ENCODE data around the gene UBN1. TPM values are rescaled to one million over a fixed set of nuclear protein-coding genes. Genes with fewer than 3 reads are reported as not detected.
"Not testable (repeated sequence)": the region's sequence is repeated elsewhere in the genome, so short reads cannot be mapped to it uniquely, and the experiment has no call there.

UBN1 gene
- total and polyA plus RNA-seq, 9 donors: 9.9 to 24.6 (median 19.3) TPM

DNA sequence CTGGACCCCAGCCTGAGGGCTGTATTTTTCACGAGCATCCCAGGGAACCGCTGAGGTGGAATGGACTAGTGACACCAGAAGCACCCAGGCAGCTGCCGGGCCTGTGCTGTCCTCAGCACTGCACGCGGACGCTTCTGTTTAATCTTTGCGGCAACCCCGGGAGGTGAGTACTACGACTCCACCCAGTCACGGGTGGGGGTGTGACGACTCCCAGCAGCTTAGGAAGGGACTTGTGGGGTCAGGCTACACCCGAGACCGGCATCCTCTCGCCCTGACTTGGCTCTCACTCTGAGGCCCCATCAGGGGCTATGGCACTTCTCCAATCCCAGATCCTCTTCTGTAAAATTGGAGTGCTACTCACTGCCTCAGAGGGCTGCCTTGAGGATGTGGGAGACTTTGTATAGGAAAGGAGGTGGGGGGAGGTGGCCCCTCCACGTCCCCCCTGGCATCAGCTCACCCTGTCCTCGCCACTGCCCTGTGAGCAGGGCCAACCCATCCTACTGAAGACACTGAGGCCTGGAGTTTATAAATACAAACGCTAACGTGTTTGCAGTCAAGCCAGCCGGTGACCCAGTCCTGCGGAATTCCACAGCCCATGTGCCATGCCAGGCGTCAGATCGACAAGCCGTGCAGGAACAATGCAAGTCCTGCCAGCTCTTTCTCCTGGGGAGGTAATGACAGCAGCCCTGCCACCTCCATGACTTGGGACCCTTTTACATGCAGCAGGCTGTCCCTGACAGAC lies 45.3 kb downstream of the UBN1 start:
- no peak overlapping the region for H3K27ac ChIP-seq (ENCODE audit: low read length)
- DNase-seq: peak; percentile 75

DNA sequence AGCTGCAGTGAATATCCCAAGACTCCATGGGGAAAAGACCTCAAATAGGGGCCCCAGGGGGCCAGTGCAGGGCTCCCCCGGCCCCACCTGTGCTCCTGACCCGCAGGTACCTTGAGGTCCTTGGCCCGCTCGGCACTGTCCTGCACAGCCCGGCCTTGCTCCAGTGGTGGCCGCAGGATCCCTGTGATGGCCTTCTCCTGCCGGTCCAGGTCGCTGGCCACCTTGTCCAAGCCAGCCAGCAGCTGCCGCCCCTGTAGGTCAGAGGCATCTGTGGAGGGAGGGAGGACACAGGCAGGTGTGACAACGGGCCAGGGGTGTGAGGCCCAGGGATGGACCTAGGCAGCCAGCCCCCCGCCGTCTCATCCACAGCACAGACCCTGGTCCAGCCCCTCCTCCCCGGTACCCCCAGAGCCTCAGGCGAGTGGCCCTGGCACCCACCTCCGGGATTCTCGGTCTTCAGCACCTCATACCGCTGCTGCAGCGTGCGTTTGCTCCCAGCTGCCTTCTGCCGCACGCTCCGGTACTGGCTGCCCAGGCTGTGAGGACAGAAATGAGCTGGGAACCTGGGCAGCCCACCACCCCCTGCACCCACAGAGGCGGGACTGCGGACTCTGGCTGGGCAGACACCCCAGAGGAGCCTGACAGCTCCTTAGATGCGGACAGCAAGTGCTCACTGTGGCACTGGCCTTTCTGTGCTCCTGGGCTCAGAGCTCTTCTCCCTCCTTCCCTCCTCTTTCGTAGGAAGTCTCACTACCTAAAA lies 46.0 kb downstream of the UBN1 start:
- no peak overlapping the region for H3K4me3 ChIP-seq (ENCODE audit: low read length)
- no peaks in the 10 kb centered on the region for H3K27me3 ChIP-seq (ENCODE audit: control insufficient read depth, insufficient read depth, low read length)
- WGBS (ENCODE audit: insufficient coverage): 79% methylated on average over 20 of the region's 26 CpGs
- H3K27ac ChIP-seq (ENCODE audit: low read length): no peak overlapping the region
- no peaks in the 10 kb centered on the region for H3K9me3 ChIP-seq (replicated peaks; ENCODE audit: control insufficient read depth, low read depth, low read length)
- peaks cover 20% of the 10 kb centered on the region for H3K4me1 ChIP-seq (ENCODE audit: control insufficient read depth, insufficient read depth, low read length)
- no peak for DNase-seq
- H3K36me3 ChIP-seq (ENCODE audit: control insufficient read depth, insufficient read depth, low read length): no peaks in the 10 kb centered on the region

More for the DNA sequence above, 45.3 kb downstream of the UBN1 start:
- peaks cover 6% of the 10 kb centered on the region for H3K36me3 ChIP-seq (ENCODE audit: control insufficient read depth, insufficient read depth, low read length)
- H3K4me1 ChIP-seq (ENCODE audit: control insufficient read depth, insufficient read depth, low read length): peaks cover 20% of the 10 kb centered on the region
- H3K9me3 ChIP-seq (replicated peaks; ENCODE audit: control insufficient read depth, low read depth, low read length): no peaks in the 10 kb centered on the region
- 22% methylated on average over 22 of the region's 23 CpGs for WGBS (ENCODE audit: insufficient coverage)
- no peak overlapping the region for H3K4me3 ChIP-seq (ENCODE audit: low read length)
- no peaks in the 10 kb centered on the region for H3K27me3 ChIP-seq (ENCODE audit: control insufficient read depth, insufficient read depth, low read length)

DNA sequence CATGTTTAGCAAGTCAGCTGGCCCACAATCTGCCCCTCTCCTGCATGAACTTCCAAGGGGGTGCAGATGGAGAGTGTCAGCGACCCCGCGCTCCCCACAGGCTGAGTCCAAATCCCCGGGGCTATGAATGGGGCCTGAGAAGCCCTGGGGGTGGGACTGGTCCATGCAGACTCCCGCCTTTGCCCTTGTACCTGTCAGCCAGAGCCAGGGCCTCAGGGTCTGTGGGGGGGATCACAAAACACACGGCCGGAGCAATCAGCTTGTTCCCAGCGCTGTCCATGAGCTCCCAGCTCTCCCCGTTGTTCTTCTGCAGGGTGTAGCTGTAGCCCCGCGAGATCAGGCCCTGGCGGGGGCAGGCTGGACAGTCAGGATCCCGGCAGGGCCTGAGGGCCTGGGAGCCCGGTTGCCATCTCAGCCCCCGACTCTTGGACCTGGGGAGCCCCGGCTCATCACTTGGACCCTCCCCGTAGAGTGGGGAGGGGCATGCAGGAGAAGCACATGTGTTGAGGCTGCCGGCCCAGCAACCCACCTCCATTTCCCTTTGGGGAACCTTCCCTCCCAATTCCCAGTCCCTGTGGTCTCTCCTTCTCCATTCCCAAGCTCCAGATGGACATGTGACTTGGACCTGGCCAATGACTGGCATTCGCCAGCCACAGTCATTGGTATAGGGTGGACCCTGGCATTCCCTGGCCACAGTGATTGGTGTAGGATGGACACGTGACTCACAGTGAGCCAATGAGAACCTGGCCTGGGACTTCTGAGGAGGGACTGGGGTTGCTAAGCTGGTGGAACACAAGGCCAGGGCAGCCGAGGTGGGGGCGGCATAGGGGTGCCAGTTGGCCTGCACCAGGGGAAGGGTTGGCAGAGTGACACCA lies 47.2 kb downstream of the UBN1 start:
- Histone ChIP-seq H3K4me1 (ENCODE audit: control insufficient read depth, insufficient read depth, low read length) (peaks cover 20% of the 10 kb centered on the region), H3K4me3 (ENCODE audit: low read length) (no peak overlapping the region), H3K9me3 (replicated peaks; ENCODE audit: control insufficient read depth, low read depth, low read length) (peaks cover 4% of the 10 kb centered on the region), H3K27ac (ENCODE audit: low read length) (no peak overlapping the region), H3K36me3 (ENCODE audit: control insufficient read depth, insufficient read depth, low read length) (no peaks in the 10 kb centered on the region), H3K27me3 (ENCODE audit: control insufficient read depth, insufficient read depth, low read length) (no peaks in the 10 kb centered on the region)
- no peak for DNase-seq
- 75% methylated on average over 12 of the region's 22 CpGs for WGBS (ENCODE audit: insufficient coverage)

- 91% methylated on average over 11 of the region's 13 CpGs for WGBS (ENCODE audit: insufficient coverage)
- Histone ChIP-seq H3K4me3 (ENCODE audit: low read length) (no peak overlapping the region), H3K9me3 (replicated peaks; ENCODE audit: control insufficient read depth, low read depth, low read length) (peaks cover 4% of the 10 kb centered on the region), H3K4me1 (ENCODE audit: control insufficient read depth, insufficient read depth, low read length) (peaks cover 20% of the 10 kb centered on the region), H3K27me3 (ENCODE audit: control insufficient read depth, insufficient read depth, low read length) (no peaks in the 10 kb centered on the region), H3K36me3 (ENCODE audit: control insufficient read depth, insufficient read depth, low read length) (no peaks in the 10 kb centered on the region), H3K27ac (ENCODE audit: low read length) (no peak overlapping the region)
- no peak for DNase-seq
Observed at GRCh38 chr16:4895366-4895765, 48.1 kb downstream of the UBN1 start.

DNA sequence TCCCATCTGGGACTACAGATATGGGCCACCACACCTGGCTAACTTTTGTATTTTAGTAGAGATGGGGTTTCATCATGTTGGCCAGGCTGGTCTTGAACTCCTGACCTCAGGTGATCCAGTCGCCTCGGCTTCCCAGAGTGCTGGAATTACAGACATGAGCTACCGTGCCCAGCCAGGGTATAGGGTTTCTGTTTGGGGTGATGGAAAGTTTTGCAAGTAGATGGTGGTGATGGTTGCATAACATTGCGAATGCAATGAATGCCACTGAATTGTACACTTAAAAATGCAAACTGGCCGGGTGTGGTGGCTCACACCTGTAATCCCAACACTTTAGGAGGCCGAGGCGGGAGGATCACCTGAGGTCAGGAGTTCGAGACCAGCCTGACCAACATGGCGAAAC lies 49.5 kb downstream of the UBN1 start:
- not testable (repeated sequence) for H3K4me3 ChIP-seq (ENCODE audit: low read length); H3K9me3 ChIP-seq (replicated peaks; ENCODE audit: control insufficient read depth, low read depth, low read length); H3K27me3 ChIP-seq (ENCODE audit: control insufficient read depth, insufficient read depth, low read length); H3K36me3 ChIP-seq (ENCODE audit: control insufficient read depth, insufficient read depth, low read length); H3K27ac ChIP-seq (ENCODE audit: low read length); DNase-seq
- H3K4me1 ChIP-seq (ENCODE audit: control insufficient read depth, insufficient read depth, low read length): peaks cover 15% of the 10 kb centered on the region
- 68% methylated on average over 3 of the region's 9 CpGs for WGBS (ENCODE audit: insufficient coverage)

- DNase-seq: no peak
- 96% methylated on average over 7 of the region's 7 CpGs for WGBS (ENCODE audit: insufficient coverage)
- H3K36me3 ChIP-seq (ENCODE audit: control insufficient read depth, insufficient read depth, low read length): no peaks in the 10 kb centered on the region
Observed at GRCh38 chr16:4897328-4897727, 50.0 kb downstream of the UBN1 start.

GRCh38 chr16:4898811-4899473 lies 51.7 kb downstream of the UBN1 start:
- Histone ChIP-seq H3K4me1 (ENCODE audit: control insufficient read depth, insufficient read depth, low read length) (no peaks in the 10 kb centered on the region), H3K36me3 (ENCODE audit: control insufficient read depth, insufficient read depth, low read length) (no peaks in the 10 kb centered on the region), H3K27ac (ENCODE audit: low read length) (no peak overlapping the region), H3K27me3 (ENCODE audit: control insufficient read depth, insufficient read depth, low read length) (no peaks in the 10 kb centered on the region), H3K4me3 (ENCODE audit: low read length) (no peak overlapping the region), H3K9me3 (replicated peaks; ENCODE audit: control insufficient read depth, low read depth, low read length) (peaks cover 4% of the 10 kb centered on the region)
- no peak for DNase-seq
- 89% methylated on average over 26 of the region's 28 CpGs for WGBS (ENCODE audit: insufficient coverage)

More at GRCh38 chr16:4897328-4897727, 50.0 kb downstream of the UBN1 start:
- H3K27ac ChIP-seq (ENCODE audit: low read length): no peak overlapping the region
- H3K4me3 ChIP-seq (ENCODE audit: low read length): no peak overlapping the region
- no peaks in the 10 kb centered on the region for H3K27me3 ChIP-seq (ENCODE audit: control insufficient read depth, insufficient read depth, low read length)
- peaks cover 4% of the 10 kb centered on the region for H3K9me3 ChIP-seq (replicated peaks; ENCODE audit: control insufficient read depth, low read depth, low read length)
- H3K4me1 ChIP-seq (ENCODE audit: control insufficient read depth, insufficient read depth, low read length): peaks cover 10% of the 10 kb centered on the region

- H3K27ac ChIP-seq (ENCODE audit: low read length): no peak overlapping the region
- no peaks in the 10 kb centered on the region for H3K4me1 ChIP-seq (ENCODE audit: control insufficient read depth, insufficient read depth, low read length)
- peaks cover 4% of the 10 kb centered on the region for H3K27me3 ChIP-seq (ENCODE audit: control insufficient read depth, insufficient read depth, low read length)
- no peak overlapping the region for H3K4me3 ChIP-seq (ENCODE audit: low read length)
- H3K9me3 ChIP-seq (replicated peaks; ENCODE audit: control insufficient read depth, low read depth, low read length): peaks cover 4% of the 10 kb centered on the region
- no peak for DNase-seq
- WGBS (ENCODE audit: insufficient coverage): 86% methylated on average over 1 of the region's 6 CpGs
- no peaks in the 10 kb centered on the region for H3K36me3 ChIP-seq (ENCODE audit: control insufficient read depth, insufficient read depth, low read length)
Observed at GRCh38 chr16:4899474-4899846, 52.2 kb downstream of the UBN1 start.

DNA sequence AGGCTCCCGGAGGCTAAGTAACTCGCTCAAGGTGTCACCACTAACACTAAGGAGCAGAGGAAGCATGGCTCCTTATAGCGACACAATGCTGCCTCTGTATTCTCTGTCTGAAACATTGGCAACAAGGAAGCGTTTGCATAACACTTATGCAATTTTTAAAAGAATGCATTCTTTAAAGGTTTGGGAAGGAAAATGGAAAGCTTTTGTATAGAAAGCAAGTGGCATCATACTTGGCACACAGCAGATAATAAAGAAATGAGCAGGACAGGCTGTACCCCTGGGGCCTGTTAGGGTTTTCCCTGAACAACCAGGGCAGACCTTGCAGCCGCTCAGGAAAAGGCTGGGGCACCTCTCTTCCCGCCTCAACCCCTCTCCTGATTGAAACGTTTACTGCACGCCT lies 52.8 kb downstream of the UBN1 start:
- 87% methylated on average over 2 of the region's 8 CpGs for WGBS (ENCODE audit: insufficient coverage)
- DNase-seq: no peak
- Histone ChIP-seq H3K27me3 (ENCODE audit: control insufficient read depth, insufficient read depth, low read length) (peaks cover 6% of the 10 kb centered on the region), H3K27ac (ENCODE audit: low read length) (no peak overlapping the region), H3K4me1 (ENCODE audit: control insufficient read depth, insufficient read depth, low read length) (no peaks in the 10 kb centered on the region), H3K4me3 (ENCODE audit: low read length) (no peak overlapping the region), H3K36me3 (ENCODE audit: control insufficient read depth, insufficient read depth, low read length) (no peaks in the 10 kb centered on the region), H3K9me3 (replicated peaks; ENCODE audit: control insufficient read depth, low read depth, low read length) (peaks cover 4% of the 10 kb centered on the region)

All from muscle of leg (tissue), 11 donors.